Parathyroid adenoma (tissue), 2 donors: ENCODE measurements around the gene OR6X1.

Source experiments
- H2AFZ ChIP-seq: fragments of 300-600 bp; sonication (generic); one replicate; pipeline ENCODE4 v1.7.0; 2017; ENCODE audit warnings: antibody characterized with exemption, mild to moderate bottlenecking
- H3K27ac ChIP-seq: fragments of 300-600 bp; sonication (generic); one replicate; pipeline ENCODE4 v1.7.0; 2017
- H3K27me3 ChIP-seq: fragments of 300-600 bp; sonication (generic); one replicate; pipeline ENCODE4 v1.7.0; 2017; ENCODE audit warnings: low read length; ENCODE audit not compliant: control insufficient read depth, insufficient read depth
- H3K36me3 ChIP-seq: fragments of 300-600 bp; sonication (generic); one replicate; pipeline ENCODE4 v1.7.0; 2017; ENCODE audit warnings: low read length; ENCODE audit not compliant: control insufficient read depth, insufficient read depth
- H3K4me1 ChIP-seq: fragments of 300-600 bp; sonication (generic); one replicate; pipeline ENCODE4 v1.7.0; 2017; ENCODE audit warnings: control low read depth
- H3K4me2 ChIP-seq: fragments of 300-600 bp; sonication (generic); one replicate; pipeline ENCODE4 v1.7.0; 2017; ENCODE audit warnings: low read length
- H3K4me3 ChIP-seq: fragments of 300-600 bp; sonication (generic); one replicate; pipeline ENCODE4 v1.7.0; 2017; ENCODE audit warnings: low read depth, low read length
- H3K79me2 ChIP-seq: fragments of 300-600 bp; sonication (generic); one replicate; pipeline ENCODE4 v1.7.0; 2017; ENCODE audit warnings: control low read depth
- H3K9ac ChIP-seq: fragments of 300-600 bp; sonication (generic); one replicate; pipeline ENCODE4 v1.7.0; 2017; ENCODE audit warnings: mild to moderate bottlenecking
- H3K9me3 ChIP-seq: fragments of 300-600 bp; sonication (generic); one replicate; pipeline ENCODE4 v1.7.0; 2017; ENCODE audit warnings: low read length; ENCODE audit not compliant: control insufficient read depth
- TF ChIP-seq, protein P1 (sequence below): fragments of 300-600 bp; sonication (generic); IDR thresholded peaks from one replicate; pipeline ENCODE4 v1.7.0; 2017; ENCODE audit warnings: antibody characterized with exemption, mild to moderate bottlenecking
- donor health status: primary hyperparathyroidism.

Gene OR6X1, protein sequence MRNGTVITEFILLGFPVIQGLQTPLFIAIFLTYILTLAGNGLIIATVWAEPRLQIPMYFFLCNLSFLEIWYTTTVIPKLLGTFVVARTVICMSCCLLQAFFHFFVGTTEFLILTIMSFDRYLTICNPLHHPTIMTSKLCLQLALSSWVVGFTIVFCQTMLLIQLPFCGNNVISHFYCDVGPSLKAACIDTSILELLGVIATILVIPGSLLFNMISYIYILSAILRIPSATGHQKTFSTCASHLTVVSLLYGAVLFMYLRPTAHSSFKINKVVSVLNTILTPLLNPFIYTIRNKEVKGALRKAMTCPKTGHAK

DNA sequence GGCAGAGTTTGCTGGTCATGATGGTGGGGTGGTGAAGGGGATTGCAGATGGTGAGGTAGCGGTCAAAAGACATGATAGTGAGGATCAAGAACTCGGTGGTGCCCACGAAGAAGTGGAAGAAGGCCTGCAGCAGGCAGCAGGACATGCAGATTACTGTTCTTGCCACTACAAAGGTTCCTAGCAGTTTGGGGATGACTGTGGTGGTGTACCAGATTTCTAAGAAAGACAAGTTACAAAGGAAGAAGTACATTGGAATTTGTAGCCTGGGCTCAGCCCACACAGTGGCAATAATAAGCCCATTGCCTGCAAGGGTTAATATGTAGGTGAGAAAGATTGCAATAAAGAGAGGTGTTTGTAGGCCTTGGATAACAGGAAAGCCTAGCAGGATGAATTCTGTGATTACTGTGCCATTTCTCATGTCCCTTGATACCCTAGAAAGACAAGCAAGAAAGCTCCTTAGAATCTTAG, at the start of gene OR6X1:
Gene OR6X1 (minus strand): TSS at position 418 of the 468 bp plus-strand sequence. CDS start 0 bp downstream, at position 418.
- TF ChIP-seq, protein P1, sequence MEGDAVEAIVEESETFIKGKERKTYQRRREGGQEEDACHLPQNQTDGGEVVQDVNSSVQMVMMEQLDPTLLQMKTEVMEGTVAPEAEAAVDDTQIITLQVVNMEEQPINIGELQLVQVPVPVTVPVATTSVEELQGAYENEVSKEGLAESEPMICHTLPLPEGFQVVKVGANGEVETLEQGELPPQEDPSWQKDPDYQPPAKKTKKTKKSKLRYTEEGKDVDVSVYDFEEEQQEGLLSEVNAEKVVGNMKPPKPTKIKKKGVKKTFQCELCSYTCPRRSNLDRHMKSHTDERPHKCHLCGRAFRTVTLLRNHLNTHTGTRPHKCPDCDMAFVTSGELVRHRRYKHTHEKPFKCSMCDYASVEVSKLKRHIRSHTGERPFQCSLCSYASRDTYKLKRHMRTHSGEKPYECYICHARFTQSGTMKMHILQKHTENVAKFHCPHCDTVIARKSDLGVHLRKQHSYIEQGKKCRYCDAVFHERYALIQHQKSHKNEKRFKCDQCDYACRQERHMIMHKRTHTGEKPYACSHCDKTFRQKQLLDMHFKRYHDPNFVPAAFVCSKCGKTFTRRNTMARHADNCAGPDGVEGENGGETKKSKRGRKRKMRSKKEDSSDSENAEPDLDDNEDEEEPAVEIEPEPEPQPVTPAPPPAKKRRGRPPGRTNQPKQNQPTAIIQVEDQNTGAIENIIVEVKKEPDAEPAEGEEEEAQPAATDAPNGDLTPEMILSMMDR: no peak
- no peaks in the 10 kb centered on the region for H3K9me3 ChIP-seq
- H3K27me3 ChIP-seq: no peaks in the 10 kb centered on the region
- no peak within 1 kb of the TSS for H3K4me3 ChIP-seq
- no peaks in the 10 kb centered on the region for H3K4me1 ChIP-seq
- no peak within 1 kb of the TSS for H3K4me2 ChIP-seq
- H3K9ac ChIP-seq: no peak within 1 kb of the TSS
- H3K27ac ChIP-seq: no peak within 1 kb of the TSS
- H3K36me3 ChIP-seq: no peaks in the 10 kb centered on the region
- H2AFZ ChIP-seq: no peak within 1 kb of the TSS
- no peaks in the 10 kb centered on the region for H3K79me2 ChIP-seq

DNA sequence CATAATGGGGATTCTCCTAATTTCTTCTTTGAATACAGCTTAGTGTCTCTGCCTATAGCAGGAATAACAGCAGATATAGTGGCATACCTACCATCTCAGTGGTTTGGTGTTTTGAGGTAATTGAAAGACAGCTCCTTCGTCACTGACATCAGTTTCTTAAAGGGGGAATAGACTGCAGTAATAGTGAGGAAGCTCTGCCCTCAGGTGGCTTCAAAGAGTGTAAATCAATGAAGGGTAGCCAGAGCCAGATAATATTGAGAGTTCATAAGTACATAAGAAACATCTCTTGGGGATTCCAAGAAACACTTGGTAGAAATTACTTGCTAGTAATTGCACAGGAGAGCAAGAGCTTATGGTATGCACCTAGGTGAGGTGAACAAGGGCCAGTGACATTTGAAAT, 47.4 kb upstream of the OR6X1 start:
- TF ChIP-seq, protein P1: no peak
- Histone ChIP-seq H3K4me3 (no peak overlapping the region), H3K9ac (no peak overlapping the region), H3K27me3 (no peaks in the 10 kb centered on the region), H3K9me3 (no peaks in the 10 kb centered on the region), H3K36me3 (no peaks in the 10 kb centered on the region), H3K27ac (no peak overlapping the region), H3K79me2 (no peaks in the 10 kb centered on the region), H3K4me2 (no peak overlapping the region), H2AFZ (no peak overlapping the region), H3K4me1 (no peaks in the 10 kb centered on the region)

DNA sequence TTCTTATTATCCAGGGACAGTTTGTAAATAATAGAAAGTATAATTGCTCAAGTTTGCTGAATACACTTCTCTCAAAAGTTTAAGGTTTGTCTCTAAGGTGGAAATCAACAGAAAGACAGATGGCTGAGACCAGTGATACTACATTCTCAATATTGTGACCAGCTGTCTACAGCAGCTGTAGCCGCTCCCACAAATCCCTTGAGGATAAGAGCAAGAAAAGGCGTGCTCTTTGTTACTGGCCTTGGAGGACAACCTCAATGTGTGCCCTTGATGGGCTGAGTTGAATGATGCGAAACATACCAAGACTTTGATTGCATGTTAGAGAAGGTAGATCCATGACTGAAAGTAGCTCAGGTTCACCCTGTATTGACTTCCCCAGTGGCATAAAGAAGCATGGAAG, 45.7 kb upstream of the OR6X1 start:
- TF ChIP-seq, protein P1: no peak
- H3K27me3 ChIP-seq: no peaks in the 10 kb centered on the region

DNA sequence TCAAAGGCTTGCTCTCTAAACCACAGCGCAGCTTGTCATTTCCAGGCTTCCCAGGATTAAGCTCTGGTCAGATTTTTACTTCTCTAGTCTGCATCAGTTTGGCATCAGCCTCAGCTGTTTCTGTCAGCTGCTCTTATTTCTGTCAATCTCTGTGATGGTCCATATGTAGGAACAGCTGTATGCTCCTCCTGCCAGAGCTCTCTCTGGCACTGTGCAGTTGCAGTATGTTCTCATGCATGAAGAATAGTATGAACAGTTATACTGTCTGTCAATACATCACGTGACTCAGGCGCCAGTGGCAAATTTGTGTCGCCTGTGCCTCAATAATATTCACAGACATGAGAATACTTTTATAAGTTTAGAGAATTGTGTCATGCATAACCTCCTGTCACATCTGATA, 45.1 kb upstream of the OR6X1 start:
- Histone ChIP-seq H3K27ac (no peak overlapping the region), H2AFZ (no peak overlapping the region)

More for the DNA sequence above, 45.7 kb upstream of the OR6X1 start:
- Histone ChIP-seq H3K79me2 (no peaks in the 10 kb centered on the region), H3K27ac (no peak overlapping the region), H3K4me1 (no peaks in the 10 kb centered on the region), H3K4me2 (no peak overlapping the region), H3K9me3 (no peaks in the 10 kb centered on the region), H3K9ac (no peak overlapping the region), H3K36me3 (no peaks in the 10 kb centered on the region), H3K4me3 (no peak overlapping the region), H2AFZ (no peak overlapping the region)

More for the DNA sequence above, 45.1 kb upstream of the OR6X1 start:
- TF ChIP-seq, protein P1: no peak
- Histone ChIP-seq H3K36me3 (no peaks in the 10 kb centered on the region), H3K4me3 (no peak overlapping the region), H3K9me3 (no peaks in the 10 kb centered on the region), H3K9ac (no peak overlapping the region), H3K79me2 (no peaks in the 10 kb centered on the region), H3K4me2 (no peak overlapping the region), H3K27me3 (no peaks in the 10 kb centered on the region), H3K4me1 (no peaks in the 10 kb centered on the region)
